KMS-11 (cell line): ENCODE results near the gene SCAP.

Source experiments
- H2AFZ ChIP-seq: fragments of 200-600 bp; sonication (generic); 2 replicates; pipeline ENCODE4 v1.6.1; 2016; ENCODE audit warnings: antibody characterized with exemption, mixed run types, low read depth
- H3K27ac ChIP-seq: fragments of 200-600 bp; sonication (generic); 2 replicates; pipeline ENCODE4 v1.6.1; 2016; ENCODE audit warnings: mild to moderate bottlenecking, mixed run types
- H3K27me3 ChIP-seq: fragments of 200-600 bp; sonication (generic); 2 replicates; pipeline ENCODE4 v1.6.1; 2017; ENCODE audit warnings: mild to moderate bottlenecking, low read depth, mixed run types, moderate library complexity; ENCODE audit not compliant: insufficient read depth
- H3K36me3 ChIP-seq: fragments of 200-600 bp; sonication (generic); 2 replicates; pipeline ENCODE4 v1.6.1; 2017; ENCODE audit warnings: mild to moderate bottlenecking, mixed run types; ENCODE audit not compliant: insufficient read depth
- H3K4me1 ChIP-seq: fragments of 200-600 bp; sonication (generic); 2 replicates; pipeline ENCODE4 v1.6.1; 2016; ENCODE audit warnings: mild to moderate bottlenecking, low read depth, mixed run types; ENCODE audit not compliant: poor library complexity, severe bottlenecking
- H3K4me2 ChIP-seq: fragments of 200-600 bp; sonication (generic); 2 replicates; pipeline ENCODE4 v1.7.0; 2016; ENCODE audit warnings: mild to moderate bottlenecking, mixed run types
- H3K4me3 ChIP-seq: fragments of 200-600 bp; sonication (generic); IDR thresholded peaks from 2 replicates; pipeline ENCODE4 v1.6.1; 2017; ENCODE audit warnings: low read depth, low read length, mixed read lengths; ENCODE audit not compliant: insufficient read depth
- H3K79me2 ChIP-seq: fragments of 200-600 bp; sonication (generic); 2 replicates; pipeline ENCODE4 v1.6.1; 2016; ENCODE audit warnings: low read depth, mixed run types; ENCODE audit not compliant: insufficient read depth
- H3K9ac ChIP-seq: fragments of 200-600 bp; sonication (generic); 2 replicates; pipeline ENCODE4 v1.6.1; 2016; ENCODE audit warnings: mild to moderate bottlenecking, mixed run types
- H4K20me1 ChIP-seq: fragments of 200-600 bp; sonication (generic); 2 replicates; pipeline ENCODE4 v1.6.1; 2016; ENCODE audit warnings: mild to moderate bottlenecking, mixed run types; ENCODE audit not compliant: insufficient read depth
- CTCF ChIP-seq: fragments of 200-600 bp; sonication (generic); conservative IDR thresholded peaks from 2 replicates; pipeline ENCODE4 v1.6.1; 2017; ENCODE audit warnings: low read depth, mild to moderate bottlenecking, antibody characterized with exemption, low read length, moderate library complexity, mixed read lengths

The SCAP gene

DNA sequence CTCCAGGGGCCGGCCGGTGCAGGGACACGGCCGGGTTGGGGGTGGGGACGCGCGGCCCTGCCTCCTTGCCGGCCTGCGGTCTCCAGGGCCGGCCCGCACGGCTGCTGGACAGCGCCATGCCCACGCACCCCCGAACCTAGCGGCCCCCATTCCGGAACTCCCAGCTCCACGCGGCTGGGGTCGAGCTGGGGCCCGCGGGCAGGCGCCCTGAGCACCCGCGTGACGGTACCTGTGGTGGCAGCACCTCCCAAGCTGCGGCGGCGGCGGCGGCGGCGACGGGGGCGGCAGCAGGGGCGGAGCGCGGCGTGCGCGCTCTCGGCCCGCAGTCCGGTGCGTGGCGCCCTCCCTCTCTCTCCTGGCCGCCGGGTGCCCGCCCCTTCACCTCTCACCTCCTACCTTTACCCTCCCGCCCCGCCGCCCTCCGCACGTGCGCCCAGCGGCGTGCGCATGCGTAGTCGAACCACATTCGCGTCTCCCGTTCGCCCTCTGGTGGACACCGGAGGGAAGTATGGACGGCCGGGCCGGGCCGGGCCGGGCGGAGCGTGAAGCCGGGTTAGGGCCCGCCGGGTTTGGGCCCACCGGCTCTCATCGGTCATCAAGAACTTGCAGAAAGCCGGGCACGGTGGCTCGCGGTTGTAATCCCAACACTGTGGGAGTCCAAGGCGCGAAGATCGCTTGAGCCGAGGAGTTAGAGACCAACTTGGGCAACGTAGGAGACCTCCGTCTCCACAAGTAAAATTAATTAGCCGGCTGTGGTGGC is at the start of gene SCAP:
Gene SCAP, minus strand, starts transcription at position 372 of the 760 bp plus-strand sequence. CDS start 32,948 bp downstream, outside the sequence.
- Histone ChIP-seq H3K9ac (peak within 1 kb of the TSS; percentile 66; the same call in 1 of the 2 replicates), H2AFZ (peak within 1 kb of the TSS; percentile 84)

DNA sequence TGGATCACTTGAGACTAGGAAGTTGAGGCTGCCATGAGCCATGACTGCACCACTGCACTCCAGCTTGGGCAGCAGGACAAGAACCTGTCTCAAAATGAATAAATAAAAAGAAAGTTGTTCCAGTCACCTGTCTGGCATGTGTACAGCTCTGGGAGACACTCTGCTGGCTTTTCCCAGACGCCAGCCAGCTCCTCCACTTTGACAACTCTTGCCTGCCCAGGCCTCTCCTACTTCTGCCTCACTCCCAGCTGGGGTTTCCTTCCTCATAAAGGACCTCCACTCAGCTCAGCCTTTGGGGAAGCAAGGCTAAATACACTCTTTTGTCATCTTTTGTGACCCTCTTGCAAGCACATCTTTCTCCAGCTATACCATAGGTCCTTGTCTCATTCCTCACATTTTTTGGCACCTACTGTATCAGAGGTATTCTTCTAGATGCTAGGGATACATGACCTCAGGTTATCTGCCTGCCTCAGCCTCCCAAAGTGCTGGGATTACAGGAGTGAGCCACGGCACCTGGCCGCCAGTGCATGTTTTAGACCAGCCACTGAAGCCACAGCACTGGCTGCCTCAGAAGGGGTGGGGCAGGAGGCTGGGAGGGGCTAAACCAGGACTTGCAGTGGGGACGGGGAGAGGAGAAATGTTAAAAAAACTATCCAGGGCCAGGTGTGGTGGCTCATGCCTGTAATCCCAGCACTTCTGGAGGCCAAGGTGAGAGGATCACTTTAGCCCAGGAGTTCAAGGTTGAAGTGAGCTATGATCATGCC is 47.8 kb upstream of the SCAP start:
- Histone ChIP-seq H3K36me3 (no peaks in the 10 kb centered on the region), H3K27me3 (no peaks in the 10 kb centered on the region), H2AFZ (peak overlapping the region; percentile 87; the same call in 1 of the 2 replicates), H3K4me3 (no peak overlapping the region), H3K4me2 (no peak overlapping the region), H3K9ac (no peak overlapping the region), H3K4me1 (peaks cover 7% of the 10 kb centered on the region), H4K20me1 (no peaks in the 10 kb centered on the region), H3K79me2 (no peaks in the 10 kb centered on the region), H3K27ac (no peak overlapping the region)
- no peak for TF ChIP-seq CTCF

More for the DNA sequence above, at the start of gene SCAP:
- peak within 1 kb of the TSS; percentile 60 for H3K4me3 ChIP-seq
- peaks cover 5% of the 10 kb centered on the region for H3K4me1 ChIP-seq
- peaks cover 23% of the 10 kb centered on the region; the same call in 1 of the 2 replicates for H3K79me2 ChIP-seq
- TF ChIP-seq CTCF, result peak; percentile 63
- H3K27me3 ChIP-seq, result no peaks in the 10 kb centered on the region
- peak within 1 kb of the TSS; percentile 82 for H3K4me2 ChIP-seq
- no peaks in the 10 kb centered on the region for H3K36me3 ChIP-seq
- H4K20me1 ChIP-seq, result no peaks in the 10 kb centered on the region
- H3K27ac ChIP-seq, result peak within 1 kb of the TSS; percentile 49; the same call in 1 of the 2 replicates

- H3K27me3 ChIP-seq, result no peaks in the 10 kb centered on the region
- H3K4me3 ChIP-seq, result no peak overlapping the region
- H3K4me1 ChIP-seq, result peaks cover 7% of the 10 kb centered on the region
- H3K79me2 ChIP-seq, result no peaks in the 10 kb centered on the region
- H3K4me2 ChIP-seq, result no peak overlapping the region
- no peaks in the 10 kb centered on the region for H3K36me3 ChIP-seq
- 0 out of 2 replicates have a peak overlapping the region, but pooled peaks have one; percentile 15 for H3K27ac ChIP-seq
- peak overlapping the region; percentile 41; the same call in 1 of the 2 replicates for H3K9ac ChIP-seq
- no peaks in the 10 kb centered on the region for H4K20me1 ChIP-seq
- peak overlapping the region; percentile 87 for H2AFZ ChIP-seq
- peak; percentile 70 for TF ChIP-seq CTCF
Measured at GRCh38 chr3:47522082-47522987, 46.6 kb upstream of the SCAP start.

DNA sequence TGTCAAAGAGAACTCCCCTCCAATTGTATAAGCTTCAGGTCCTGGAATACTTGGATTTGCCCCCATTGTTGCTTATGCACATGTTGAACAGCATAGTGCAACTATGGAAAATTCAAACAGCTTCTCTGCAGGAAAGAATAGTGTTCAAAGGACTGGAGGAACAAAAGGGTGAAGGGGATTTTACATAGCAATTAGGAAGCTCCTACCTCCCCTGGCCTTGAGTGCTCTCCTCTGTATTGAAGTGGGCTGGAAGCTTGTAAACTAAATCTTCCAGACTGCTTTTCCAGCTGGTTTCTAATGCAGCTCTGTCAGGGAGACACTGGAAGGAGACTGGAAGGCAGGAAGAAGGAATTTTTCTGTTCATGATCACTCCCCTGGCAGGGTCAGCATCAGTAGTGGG is 45.0 kb upstream of the SCAP start:
- Histone ChIP-seq H3K4me3 (no peak overlapping the region), H3K4me1 (peaks cover 7% of the 10 kb centered on the region), H3K79me2 (no peaks in the 10 kb centered on the region), H4K20me1 (no peaks in the 10 kb centered on the region), H3K27me3 (no peaks in the 10 kb centered on the region), H3K9ac (no peak overlapping the region), H3K36me3 (no peaks in the 10 kb centered on the region), H3K4me2 (no peak overlapping the region), H2AFZ (no peak overlapping the region), H3K27ac (no peak overlapping the region)
- TF ChIP-seq CTCF, result no peak
